ENCODE data around the gene CHD1L.

Gene CHD1L

DNA sequence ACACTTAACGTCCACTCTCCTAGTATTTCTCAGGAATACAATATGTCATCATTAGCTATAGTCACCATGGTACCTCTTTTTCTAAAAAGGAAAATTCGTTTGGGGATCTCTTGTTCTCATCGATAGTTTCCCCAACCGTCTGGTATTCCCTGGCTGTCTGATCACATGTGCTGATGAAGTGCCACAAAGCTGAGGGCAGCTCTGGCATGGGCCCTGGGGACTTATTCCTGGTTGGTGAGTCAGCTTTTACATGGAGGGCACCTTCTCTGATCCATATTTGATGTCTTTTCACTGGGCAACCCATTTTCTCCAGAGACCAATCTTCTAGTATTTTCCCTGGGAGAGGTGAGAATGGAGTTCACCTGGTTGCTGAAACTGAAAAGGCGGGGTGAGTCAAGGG, 39.5 kb downstream of the CHD1L start:
- Histone ChIP-seq H3K9me2 (replicated peaks; ENCODE audit: low read depth, low read length) (no peaks in the 10 kb centered on the region), H3K9me3 (ENCODE audit: insufficient read depth, low read depth, low read length) (no peaks in the 10 kb centered on the region), H3K4me3 (ENCODE audit: low read length, poor library complexity, severe bottlenecking) (no peak overlapping the region), H3K9ac (ENCODE audit: low read depth, low read length, poor library complexity, severe bottlenecking) (no peak overlapping the region), H4K20me1 (ENCODE audit: insufficient read depth, low read length, poor library complexity, severe bottlenecking) (no peaks in the 10 kb centered on the region), H3K4me1 (ENCODE audit: insufficient read depth, low read length, poor library complexity, severe bottlenecking) (no peaks in the 10 kb centered on the region), H3K79me2 (ENCODE audit: insufficient read depth, low read length) (no peaks in the 10 kb centered on the region), H3K36me3 (ENCODE audit: insufficient read depth, low read length) (peaks cover 95% of the 10 kb centered on the region), H3F3A (ENCODE audit: low read depth) (no peaks in the 10 kb centered on the region), H2AFZ (ENCODE audit: low read length) (no peak overlapping the region), H3K4me2 (ENCODE audit: low read depth, low read length, poor library complexity, severe bottlenecking) (no peak overlapping the region), H3K27me3 (ENCODE audit: insufficient read depth, low read length, poor library complexity, severe bottlenecking) (no peaks in the 10 kb centered on the region)
- TF ChIP-seq, protein P1, sequence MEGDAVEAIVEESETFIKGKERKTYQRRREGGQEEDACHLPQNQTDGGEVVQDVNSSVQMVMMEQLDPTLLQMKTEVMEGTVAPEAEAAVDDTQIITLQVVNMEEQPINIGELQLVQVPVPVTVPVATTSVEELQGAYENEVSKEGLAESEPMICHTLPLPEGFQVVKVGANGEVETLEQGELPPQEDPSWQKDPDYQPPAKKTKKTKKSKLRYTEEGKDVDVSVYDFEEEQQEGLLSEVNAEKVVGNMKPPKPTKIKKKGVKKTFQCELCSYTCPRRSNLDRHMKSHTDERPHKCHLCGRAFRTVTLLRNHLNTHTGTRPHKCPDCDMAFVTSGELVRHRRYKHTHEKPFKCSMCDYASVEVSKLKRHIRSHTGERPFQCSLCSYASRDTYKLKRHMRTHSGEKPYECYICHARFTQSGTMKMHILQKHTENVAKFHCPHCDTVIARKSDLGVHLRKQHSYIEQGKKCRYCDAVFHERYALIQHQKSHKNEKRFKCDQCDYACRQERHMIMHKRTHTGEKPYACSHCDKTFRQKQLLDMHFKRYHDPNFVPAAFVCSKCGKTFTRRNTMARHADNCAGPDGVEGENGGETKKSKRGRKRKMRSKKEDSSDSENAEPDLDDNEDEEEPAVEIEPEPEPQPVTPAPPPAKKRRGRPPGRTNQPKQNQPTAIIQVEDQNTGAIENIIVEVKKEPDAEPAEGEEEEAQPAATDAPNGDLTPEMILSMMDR (conservative IDR thresholded peaks at IDR 0.05; ENCODE audit: low read length) = no peak
- TF ChIP-seq EZH2phosphoT487 (IDR thresholded peaks at IDR 0.05; ENCODE audit: borderline replicate concordance) = no peak

DNA sequence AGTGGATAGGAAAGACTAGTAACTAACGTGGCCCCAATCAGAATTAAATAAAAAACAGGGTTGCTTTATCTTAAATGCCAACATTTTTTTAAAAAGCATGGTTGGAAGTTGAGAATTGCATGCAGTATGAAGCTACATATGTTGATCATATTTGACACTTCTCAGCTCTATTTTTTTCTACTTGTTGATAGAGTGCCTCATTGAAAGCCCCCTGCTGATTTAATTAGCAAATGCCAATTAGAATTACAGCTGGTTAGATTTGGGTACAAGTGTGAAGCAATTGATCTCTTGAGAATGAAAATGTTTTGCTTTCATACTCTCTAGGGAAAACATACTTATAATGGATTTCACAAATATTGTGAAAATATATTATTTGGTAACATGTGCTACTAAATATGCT, 40.5 kb downstream of the CHD1L start:
- no peaks in the 10 kb centered on the region for H3K27me3 ChIP-seq (ENCODE audit: insufficient read depth, low read length, poor library complexity, severe bottlenecking)
- TF ChIP-seq, protein P1 (conservative IDR thresholded peaks at IDR 0.05; ENCODE audit: low read length) = no peak
- no peak for TF ChIP-seq EZH2phosphoT487 (IDR thresholded peaks at IDR 0.05; ENCODE audit: borderline replicate concordance)
- no peak overlapping the region for H3K9ac ChIP-seq (ENCODE audit: low read depth, low read length, poor library complexity, severe bottlenecking)
- H3K79me2 ChIP-seq (ENCODE audit: insufficient read depth, low read length) = no peaks in the 10 kb centered on the region
- H3F3A ChIP-seq (ENCODE audit: low read depth) = no peaks in the 10 kb centered on the region
- no peak overlapping the region for H3K4me2 ChIP-seq (ENCODE audit: low read depth, low read length, poor library complexity, severe bottlenecking)
- H3K9me2 ChIP-seq (replicated peaks; ENCODE audit: low read depth, low read length) = no peaks in the 10 kb centered on the region
- no peak overlapping the region for H3K4me3 ChIP-seq (ENCODE audit: low read length, poor library complexity, severe bottlenecking)
- no peaks in the 10 kb centered on the region for H4K20me1 ChIP-seq (ENCODE audit: insufficient read depth, low read length, poor library complexity, severe bottlenecking)
- H3K4me1 ChIP-seq (ENCODE audit: insufficient read depth, low read length, poor library complexity, severe bottlenecking) = no peaks in the 10 kb centered on the region
- H3K36me3 ChIP-seq (ENCODE audit: insufficient read depth, low read length) = peaks cover 95% of the 10 kb centered on the region
- H3K9me3 ChIP-seq (ENCODE audit: insufficient read depth, low read depth, low read length) = no peaks in the 10 kb centered on the region
- H2AFZ ChIP-seq (ENCODE audit: low read length) = no peak overlapping the region

DNA sequence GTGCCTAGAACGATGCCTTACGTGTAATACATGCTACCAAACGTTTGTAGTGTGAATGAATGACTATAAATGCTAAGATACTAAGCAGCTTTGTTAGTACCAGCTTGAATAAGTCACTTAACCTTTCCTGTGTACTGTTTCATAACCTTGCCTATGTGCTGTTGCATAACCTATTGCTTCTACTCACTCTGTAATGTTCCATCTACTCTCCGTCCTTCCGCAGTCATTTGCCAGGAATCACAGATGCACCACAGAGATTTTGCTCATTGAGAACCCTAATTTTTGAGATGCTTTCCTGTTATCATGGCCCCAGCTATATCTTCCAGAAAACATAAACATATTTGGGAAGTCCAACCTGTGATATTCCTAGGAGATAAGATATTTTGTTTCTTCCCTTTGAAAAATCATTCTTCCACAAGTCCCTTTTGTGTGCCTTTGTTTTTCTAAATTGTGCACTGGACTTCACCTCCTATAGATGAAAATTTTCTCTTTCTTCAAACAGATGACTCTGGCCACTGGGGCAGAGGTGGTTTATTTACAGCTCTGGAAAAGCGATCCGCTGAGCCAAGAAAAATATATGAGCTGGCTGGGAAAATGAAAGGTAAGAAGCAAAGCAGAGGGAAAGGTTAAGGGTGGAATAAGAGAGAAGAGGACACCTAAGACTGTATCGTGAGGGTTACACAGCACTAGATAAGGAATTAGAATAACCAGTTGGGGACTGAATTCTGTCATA, 44.8 kb downstream of the CHD1L start:
- H3K9ac ChIP-seq (ENCODE audit: low read depth, low read length, poor library complexity, severe bottlenecking) = no peak overlapping the region

More for the DNA sequence above, 44.8 kb downstream of the CHD1L start:
- no peak overlapping the region for H3K4me2 ChIP-seq (ENCODE audit: low read depth, low read length, poor library complexity, severe bottlenecking)
- no peaks in the 10 kb centered on the region for H3F3A ChIP-seq (ENCODE audit: low read depth)
- H3K4me3 ChIP-seq (ENCODE audit: low read length, poor library complexity, severe bottlenecking) = no peak overlapping the region
- peaks cover 98% of the 10 kb centered on the region for H3K36me3 ChIP-seq (ENCODE audit: insufficient read depth, low read length)
- TF ChIP-seq, protein P1 (conservative IDR thresholded peaks at IDR 0.05; ENCODE audit: low read length) = no peak
- no peak for TF ChIP-seq EZH2phosphoT487 (IDR thresholded peaks at IDR 0.05; ENCODE audit: borderline replicate concordance)
- no peaks in the 10 kb centered on the region for H3K27me3 ChIP-seq (ENCODE audit: insufficient read depth, low read length, poor library complexity, severe bottlenecking)
- H3K79me2 ChIP-seq (ENCODE audit: insufficient read depth, low read length) = no peaks in the 10 kb centered on the region
- no peaks in the 10 kb centered on the region for H4K20me1 ChIP-seq (ENCODE audit: insufficient read depth, low read length, poor library complexity, severe bottlenecking)
- H3K4me1 ChIP-seq (ENCODE audit: insufficient read depth, low read length, poor library complexity, severe bottlenecking) = no peaks in the 10 kb centered on the region
- no peaks in the 10 kb centered on the region for H3K9me2 ChIP-seq (replicated peaks; ENCODE audit: low read depth, low read length)
- H3K9me3 ChIP-seq (ENCODE audit: insufficient read depth, low read depth, low read length) = no peaks in the 10 kb centered on the region
- H2AFZ ChIP-seq (ENCODE audit: low read length) = no peak overlapping the region

Measured in Loucy (cell line).